Stimulated activated CD8-positive, alpha-beta memory T cell treated with anti-CD3 and anti-CD28 coated beads, Interleukin-12 subunit alpha, Interleukin-12 subunit beta, amount 100 ng/mL, for 1 hour (primary cell): ENCODE results near the gene IFI44.

Source experiments
- DNase-seq: peaks from one replicate; pipeline ENCODE4 v3.0.0-alpha.2; 2020; ENCODE audit warnings: low read depth

IFI44 gene

DNA sequence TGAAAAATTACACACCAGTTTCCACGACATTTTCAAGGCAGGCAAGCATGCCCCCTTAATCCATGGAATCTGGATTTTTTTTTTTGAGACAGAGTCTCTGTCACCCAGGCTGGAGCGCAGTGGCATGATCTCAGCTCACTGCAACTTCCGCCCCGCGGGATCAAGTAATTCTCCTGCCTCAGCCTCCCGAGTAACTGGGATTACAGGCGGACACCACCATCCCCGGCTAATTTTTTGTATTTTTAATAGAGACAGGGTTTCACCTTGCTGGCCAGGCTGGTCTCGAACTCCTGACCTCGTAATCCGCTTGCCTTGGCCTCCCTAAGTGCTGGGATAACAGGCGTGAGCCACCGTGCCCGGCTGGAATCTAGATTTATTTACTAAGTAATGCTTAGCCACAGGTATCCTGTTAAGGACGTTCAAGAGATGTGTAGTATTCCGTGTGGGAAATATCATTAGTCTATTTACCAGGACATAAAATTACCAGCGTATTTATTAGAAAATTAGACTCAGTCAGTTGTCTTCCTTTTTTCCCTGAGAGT, 2.5 kb downstream of the IFI44 start:
- no peak for DNase-seq

DNA sequence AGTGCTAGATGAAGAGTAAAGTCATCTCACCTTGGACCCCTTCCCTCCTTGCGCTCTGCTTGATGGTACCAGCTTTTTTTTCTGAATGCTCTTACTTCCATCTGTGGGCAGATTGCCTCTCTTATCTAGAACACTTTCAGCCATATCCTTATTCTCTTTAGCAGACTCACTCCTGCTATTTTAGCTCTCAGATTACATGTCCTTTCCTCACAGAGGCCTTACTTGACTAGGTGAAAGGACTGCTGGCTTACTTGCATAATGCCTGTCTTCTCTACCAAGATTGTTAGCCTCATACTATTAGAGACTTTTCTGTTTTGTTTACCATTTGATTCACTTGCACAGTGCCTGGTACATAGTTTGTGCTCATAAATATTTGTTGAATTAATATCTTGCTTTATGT, 9.3 kb downstream of the IFI44 start:
- no peak for DNase-seq

DNA sequence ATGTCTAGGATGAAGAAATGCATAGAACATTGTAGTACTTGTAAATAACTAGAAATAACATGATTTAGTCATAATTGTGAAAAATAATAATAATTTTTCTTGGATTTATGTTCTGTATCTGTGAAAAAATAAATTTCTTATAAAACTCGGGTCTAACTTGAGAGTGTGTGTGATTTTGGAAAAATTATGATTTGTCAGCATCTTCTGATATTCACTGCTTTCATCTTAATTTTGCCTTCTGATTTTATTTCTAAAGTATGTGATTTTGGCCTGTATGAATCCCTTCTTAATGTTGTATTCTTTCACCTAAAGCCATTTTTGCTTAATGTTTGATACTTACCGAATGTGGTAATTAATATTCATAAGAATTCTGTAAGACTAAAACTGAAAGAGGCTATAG, 14.3 kb downstream of the IFI44 start:
- DNase-seq, result no peak

DNA sequence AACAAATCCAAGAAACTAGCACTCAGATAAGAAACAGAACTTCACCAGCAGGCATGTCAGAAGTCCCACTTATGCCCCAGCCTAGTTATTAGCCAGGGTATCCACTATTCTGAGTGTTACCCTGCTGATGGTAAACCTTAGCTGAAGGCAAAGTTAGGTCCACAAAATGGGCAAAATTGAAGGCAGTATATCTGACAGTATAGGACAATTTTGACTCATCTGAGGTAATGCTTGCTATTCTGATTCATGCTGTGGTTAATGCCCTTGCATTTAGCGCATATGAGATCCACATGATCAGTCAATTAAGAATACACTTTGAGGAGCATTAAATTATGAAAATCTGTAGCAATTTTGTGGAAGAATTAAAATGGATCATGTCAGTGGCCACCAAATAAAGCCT, 15.1 kb downstream of the IFI44 start:
- no peak for DNase-seq

DNA sequence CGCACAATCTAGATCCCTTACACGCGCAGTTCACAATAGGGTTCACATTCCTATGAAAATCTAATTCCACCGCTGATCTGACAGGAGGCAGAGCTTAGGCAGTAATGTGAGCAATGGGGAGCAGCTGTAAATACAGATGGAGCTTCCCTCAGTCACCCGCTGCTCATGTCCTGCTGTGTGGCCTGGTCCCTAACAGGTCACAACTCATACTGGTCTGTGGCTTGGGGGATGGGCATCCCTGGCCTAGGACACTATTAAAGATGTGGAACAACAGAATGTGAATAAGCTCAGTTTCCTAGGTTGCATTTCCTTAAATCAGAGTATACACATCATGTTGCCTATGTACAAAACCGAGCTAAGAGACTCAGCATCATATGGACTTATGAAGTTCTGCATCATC, 16.2 kb downstream of the IFI44 start:
- no peak for DNase-seq

DNA sequence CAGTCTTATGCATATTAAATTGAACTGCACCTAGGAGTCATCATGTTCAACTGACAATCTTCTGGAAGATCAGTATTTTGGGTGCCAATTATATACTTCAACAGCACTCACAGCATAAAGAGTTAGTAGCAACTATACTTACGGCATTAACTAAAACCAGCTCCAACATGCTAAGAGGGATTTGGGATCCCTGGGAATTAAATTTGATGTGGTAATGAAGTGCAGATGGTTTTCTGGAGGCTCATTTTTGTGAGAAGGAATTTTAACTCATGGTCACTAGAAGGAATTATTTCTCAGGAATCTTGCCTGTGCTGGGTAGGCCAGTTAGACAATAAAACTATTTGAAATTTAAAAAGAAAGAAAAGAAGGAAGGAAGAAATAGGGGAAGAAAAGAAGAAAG, 18.3 kb downstream of the IFI44 start:
- no peak for DNase-seq

DNA sequence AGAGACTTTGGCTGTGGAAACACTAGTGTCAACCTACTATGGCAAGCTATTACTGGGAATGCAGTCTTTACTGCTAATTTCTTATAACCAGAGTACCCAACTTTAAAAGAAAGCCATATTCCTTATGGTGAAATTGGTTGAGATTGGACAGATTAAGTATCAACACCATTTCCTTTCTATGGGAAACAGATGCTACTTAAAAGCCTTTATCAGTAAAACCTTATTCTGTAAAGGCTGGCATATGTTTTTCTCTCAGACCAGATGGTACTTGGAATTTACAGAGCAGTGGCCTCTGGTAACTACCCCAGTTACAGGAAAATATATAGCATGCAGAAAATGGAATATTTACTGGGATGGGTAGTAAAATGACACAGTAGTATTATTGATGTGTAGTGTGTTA, 18.8 kb downstream of the IFI44 start:
- DNase-seq, result no peak

DNA sequence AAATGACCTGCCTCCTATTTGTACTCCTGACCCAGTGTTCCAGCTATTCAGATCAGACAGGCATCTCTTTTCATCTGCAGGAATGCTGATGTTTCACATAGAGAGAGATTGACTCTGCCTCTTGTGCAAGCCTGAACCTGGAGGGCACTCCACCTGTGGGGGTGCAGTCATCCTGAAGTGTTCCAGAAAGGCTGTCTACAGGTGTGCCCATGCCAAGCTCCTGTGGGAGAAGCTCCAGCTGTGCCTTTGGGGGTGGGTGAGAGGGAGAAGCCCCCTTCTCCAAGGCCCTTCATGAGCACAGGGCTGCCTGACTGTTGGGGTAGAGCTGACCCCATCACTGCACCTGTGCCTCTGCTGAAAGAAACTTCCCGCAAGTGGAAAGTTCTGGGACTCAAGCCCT, 22.8 kb downstream of the IFI44 start:
- no peak for DNase-seq

DNA sequence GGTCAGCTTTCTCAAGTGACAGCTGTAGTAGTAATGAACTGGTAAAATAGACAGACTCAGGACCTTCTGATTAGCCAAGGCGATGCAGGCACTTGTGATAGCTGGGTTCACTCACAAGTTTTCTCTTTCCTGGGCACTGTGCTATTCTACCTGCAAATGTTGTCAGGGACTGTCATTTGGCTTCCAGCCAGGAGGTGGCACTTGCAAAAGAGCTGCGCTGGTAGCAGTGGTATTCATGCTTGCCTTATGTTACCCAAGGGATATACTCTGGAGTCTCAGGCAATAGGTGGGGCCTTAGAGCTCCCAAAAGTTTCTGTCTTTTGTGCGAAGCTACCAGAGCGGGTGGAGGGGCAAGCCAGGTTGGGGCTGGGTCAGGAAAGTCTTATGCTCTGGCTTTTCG, 23.5 kb downstream of the IFI44 start:
- DNase-seq, result no peak

DNA sequence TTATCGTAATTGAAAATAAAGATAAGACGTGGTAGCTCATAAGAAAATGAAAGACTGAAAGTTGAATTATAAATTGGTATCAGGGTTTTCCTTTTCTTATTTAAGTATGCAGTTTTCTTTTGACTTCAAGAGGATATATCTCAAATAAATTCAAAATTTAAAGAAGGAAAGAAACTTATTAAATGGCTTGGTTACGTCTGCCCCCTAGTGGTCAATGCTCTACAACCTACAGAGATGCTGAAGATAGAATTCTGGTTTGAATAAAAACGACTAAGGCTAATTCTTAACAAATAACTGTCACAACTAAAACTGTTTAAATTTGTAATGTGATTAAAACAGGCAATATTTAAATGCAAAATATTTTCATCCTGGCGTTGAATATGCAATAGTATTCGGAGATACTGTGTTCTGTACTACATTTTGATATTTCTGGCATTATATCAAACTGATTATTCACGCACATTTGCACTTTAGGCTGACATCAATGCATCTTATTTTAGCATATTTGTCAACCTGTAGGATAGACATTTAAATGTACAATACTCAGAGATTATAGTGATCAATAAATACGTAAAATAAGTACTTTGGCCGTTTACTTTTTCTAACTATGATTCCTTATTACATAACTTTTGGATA, 26.8 kb downstream of the IFI44 start:
- peak; percentile 47 for DNase-seq

DNA sequence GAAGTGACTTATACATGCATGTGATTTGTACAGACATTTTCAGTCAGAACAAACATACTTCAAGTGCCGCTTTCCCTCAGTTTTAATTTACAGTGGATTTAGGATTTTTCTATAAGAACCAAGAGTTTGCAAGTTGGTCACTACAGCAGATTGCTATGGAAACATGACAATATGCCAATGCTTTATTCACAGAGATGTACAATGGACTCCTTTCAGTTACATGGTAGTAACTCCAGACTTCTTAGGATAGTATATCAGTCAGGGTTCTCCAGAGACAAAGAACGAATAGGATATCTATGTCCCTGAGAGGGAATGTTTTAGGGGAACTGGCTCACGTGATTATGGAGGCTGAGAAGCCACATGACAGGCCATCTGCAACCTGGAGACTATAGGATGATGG, 27.4 kb downstream of the IFI44 start:
- DNase-seq, result no peak

DNA sequence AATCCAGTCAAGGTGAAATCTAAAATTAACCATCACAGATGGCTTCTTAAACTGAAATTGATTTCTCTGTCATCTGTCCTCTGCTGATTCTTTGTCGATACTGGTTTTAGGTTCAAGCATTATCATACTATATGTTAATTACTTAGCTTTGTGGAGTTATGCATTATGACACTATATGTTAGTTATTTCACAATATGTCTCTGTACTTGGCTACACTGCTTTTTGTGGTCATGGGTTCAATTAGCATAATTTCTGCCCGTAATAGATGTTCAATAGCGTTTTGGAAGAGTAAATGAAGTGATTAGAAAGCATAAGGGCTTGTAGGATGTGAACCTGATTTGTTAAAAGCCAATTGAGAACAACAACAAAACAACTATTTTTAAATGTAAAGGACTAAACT, 28.2 kb downstream of the IFI44 start:
- no peak for DNase-seq

DNA sequence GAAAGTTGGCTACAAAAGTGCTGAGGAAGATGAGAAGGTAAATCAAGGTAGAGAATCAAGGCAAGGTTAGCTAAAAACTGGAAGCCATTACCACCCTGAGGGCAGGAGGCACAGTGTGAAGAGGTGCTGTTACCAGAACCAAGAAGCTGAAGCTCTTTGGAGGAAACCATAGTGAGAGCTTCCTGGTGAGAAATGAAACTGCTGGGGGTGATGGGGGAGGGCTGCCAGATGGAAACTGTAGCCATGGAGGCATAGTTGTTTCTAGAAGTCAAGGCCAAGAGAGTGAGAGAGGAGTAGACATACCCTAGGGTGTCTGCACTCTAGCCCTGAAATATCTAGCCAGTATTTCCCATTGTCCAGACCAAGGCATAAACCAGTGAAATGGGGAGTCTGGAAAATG, 28.7 kb downstream of the IFI44 start:
- DNase-seq, result no peak

DNA sequence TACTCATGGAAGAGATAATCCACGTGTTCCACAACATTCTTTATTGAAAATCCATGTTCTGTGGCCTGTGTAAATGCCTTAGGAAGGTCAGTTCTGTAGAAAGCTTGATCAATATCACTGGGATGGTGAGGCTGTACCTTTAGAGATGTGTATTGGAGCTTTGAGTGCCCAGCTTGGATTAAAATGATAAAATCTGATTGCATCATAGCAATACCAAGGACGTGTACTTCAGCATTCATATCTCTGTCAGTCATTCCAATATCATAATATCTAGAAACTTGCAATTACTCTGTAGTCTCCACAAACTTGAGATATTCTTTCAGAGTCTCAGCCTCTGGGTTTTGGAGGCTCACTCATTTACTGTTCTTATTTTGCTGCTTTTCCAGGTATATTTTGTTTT, 31.6 kb downstream of the IFI44 start:
- DNase-seq, result no peak

DNA sequence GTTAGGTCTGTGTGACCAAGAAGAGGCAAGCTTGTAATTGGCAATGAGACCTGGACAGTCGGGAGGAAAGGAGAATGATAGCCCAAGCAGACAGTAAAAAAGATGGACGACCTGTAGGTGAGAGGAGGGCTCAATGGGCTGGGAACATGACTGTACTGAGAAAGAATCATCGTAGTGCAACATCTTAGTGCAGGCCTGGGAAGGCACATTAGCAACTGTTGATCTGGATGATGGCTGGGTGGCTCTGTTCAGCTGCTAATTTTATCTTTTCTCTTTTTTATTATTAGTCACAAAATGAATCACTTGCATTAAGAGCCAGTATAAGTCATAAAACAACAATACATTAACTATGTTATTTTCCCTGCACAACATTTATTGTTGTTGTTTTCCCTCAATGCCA, 32.9 kb downstream of the IFI44 start:
- DNase-seq, result no peak

DNA sequence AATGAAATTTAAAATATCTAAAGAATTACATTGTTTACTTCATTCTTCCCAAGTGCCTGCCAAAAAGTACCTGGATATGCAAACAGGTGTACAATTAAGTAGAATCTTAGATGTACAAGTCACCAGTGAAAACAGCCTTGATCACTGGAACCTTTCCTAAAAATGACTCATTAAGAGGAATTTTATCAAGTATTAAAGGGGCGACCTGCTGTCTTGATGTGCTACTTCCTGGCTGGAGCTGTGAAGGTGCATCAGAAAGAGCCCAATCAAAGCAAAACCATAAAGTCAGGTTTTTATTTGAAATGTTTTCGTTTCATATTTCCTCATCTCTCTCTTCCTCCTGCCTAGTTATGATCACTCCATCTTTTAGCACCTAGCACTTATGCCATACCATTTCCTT, 33.4 kb downstream of the IFI44 start:
- DNase-seq, result no peak

DNA sequence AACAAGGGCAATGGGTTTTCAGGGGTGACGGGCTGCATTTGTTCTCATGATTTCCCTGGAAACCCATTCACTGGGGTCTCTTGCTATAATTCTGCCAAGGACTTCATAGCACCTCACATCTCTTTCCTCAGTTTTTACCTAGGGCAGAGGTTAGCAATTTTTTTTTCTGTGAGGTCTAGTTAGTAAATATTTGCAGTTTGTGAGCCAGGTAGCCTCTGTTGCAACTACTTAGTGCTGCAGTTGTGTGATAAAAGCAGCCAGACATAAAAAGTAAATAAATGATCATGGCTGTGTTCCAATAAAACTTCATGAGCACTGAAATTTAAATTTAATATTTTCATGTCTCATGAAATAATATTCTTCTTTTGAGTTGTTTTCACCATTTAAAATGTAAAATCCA, 37.7 kb downstream of the IFI44 start:
- no peak for DNase-seq

DNA sequence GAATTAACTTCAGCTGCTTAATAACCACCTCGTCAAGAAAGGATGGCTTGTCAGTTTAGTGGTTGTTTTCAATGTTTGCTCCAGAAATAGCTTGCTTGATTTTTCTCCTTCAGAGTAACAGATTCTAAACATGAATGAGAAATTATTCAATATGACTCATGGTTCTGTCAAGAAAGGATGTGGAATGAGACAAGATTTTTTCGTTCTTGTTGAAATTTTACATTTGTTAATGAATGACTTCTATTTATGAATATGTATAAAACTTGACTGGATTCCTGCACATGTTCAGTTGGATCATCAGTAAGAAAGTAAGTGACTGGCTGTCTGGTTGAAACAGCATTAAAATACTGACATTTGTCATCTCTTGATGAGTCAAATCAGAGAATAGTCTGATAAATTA, 38.3 kb downstream of the IFI44 start:
- no peak for DNase-seq

DNA sequence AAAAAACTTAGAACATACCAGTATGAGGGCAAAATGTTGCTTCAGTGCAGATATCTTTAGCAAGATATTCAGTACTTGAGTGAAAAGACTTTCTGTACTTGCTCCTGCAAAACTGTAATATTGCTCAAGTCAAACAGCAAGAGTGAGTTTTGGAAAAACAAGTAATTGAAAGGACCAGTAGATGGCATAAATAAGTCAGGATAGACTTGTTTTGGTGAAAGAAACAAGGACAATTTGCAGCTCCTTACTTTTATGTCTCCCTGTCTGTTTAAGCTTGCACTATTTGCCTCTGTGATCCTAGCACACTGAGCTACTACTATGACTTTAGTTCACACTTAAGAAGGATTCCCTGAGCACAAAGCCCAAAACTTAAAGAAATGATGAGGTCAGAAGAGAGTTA, 39.1 kb downstream of the IFI44 start:
- DNase-seq, result no peak

DNA sequence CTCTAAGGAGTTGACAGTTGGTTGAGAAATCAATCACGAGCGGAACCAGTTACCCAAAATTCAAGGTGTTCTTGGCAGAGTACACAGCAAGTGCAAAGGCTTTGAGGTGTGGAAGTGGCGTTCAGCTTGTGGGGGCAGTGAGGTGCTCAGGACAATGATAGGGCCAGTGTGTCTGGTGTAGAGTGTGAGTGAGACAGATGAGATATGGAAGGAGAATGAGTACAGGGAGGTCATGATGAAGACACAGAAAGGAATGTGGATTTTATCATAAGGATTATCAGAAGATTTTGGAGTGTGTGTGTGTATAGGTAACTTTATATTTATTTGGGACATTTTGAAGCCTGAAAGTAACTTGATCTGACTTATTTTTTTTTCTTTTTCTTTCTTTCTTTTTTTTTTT, 40.9 kb downstream of the IFI44 start:
- no peak for DNase-seq

DNA sequence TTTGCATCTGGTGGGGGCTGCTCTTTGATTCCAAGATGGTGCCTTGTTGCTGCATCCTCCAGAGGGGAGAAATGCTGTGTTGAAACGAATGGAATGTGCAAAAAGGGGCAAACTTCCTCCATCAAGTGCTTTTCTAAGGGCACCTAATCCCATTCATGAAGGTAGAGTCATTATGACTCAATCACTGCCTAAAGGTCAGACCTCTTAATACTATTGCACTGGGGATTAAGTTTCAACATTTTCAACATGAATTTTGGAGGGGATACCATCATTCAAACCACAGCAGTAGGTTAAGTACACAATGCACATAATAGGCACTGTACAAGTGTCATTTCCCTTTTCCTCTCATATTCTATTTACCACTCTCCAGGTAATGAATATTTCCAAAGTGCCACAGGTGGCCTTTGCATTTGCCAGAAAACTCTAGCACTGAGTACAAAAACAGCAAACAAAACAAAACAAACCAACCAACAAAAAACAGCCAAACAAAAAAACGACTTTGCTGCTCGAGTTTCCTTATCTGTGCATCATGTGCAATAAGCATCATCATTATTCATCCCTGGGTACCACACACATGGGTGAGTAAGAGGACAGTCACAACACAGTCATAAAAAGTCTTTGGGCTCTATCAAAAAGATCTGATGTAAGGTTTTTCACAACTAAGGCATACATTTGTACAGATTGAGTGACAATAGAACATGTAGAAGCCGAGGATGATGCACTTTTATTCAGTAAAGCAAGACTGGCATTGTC, 42.5 kb downstream of the IFI44 start:
- no peak for DNase-seq

DNA sequence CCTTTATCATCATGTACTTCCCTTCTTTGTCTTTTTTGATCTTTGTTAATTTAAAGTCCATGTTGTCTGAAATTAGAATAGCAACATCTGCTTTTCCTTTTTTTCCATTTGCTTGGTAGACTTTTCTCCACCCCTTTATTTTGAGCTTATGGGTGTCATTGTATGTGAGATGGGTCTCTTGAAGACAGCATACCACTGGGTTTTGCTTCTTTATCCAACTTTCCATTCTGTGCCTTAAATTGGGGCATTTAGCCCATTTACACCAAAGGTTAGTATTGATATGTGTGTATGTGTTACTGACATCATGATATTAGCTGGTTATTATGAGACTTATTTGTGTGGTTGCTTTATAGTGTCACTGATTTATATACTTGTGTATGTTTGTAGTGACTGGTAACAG, 50.2 kb downstream of the IFI44 start:
- no peak for DNase-seq

DNA sequence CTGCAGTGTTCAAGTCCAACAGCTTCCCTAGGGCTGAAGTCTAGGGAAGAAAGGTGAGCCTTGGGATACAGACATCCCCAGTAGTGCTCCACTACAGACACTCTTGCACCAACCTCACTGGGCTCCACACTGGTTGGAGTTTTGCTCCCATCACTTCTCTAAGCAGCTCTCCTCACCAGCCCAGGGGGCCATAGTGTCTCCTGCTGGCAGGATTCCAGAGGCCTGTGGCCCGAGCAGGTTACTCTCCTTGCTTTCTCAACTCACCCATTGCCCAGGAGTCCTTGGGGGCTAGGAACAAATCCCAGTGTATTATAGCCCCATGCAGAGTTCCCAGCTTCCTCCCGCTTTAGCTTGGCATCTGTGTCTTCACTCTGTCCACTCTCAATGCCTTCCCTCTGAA, 52.8 kb downstream of the IFI44 start:
- no peak for DNase-seq

DNA sequence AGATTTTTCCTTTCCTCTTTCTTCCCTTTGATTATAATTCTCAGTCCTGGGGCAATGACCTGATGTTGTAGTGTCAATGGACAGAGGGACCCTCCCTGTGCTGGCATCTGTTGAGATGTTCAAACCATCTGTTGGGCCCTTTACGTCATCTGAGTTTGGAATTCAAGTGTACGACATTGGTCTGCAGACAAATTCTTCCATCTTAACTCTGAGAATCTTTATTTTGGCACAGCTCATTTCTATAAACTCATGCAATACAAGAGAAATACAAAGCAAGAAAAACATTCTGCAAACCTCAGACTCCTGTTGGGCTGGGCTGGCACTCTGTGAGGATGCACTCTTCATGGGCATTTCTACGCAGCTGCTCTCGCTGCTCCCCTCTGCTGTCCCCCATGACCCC, 54.2 kb downstream of the IFI44 start:
- no peak for DNase-seq
